ENCODE measurements around the gene CFAP300. TPM values are rescaled to one million over a fixed set of nuclear protein-coding genes. Genes with fewer than 3 reads are reported as not detected.

CFAP300 gene
- not detected in 2 replicates for total RNA-seq

DNA sequence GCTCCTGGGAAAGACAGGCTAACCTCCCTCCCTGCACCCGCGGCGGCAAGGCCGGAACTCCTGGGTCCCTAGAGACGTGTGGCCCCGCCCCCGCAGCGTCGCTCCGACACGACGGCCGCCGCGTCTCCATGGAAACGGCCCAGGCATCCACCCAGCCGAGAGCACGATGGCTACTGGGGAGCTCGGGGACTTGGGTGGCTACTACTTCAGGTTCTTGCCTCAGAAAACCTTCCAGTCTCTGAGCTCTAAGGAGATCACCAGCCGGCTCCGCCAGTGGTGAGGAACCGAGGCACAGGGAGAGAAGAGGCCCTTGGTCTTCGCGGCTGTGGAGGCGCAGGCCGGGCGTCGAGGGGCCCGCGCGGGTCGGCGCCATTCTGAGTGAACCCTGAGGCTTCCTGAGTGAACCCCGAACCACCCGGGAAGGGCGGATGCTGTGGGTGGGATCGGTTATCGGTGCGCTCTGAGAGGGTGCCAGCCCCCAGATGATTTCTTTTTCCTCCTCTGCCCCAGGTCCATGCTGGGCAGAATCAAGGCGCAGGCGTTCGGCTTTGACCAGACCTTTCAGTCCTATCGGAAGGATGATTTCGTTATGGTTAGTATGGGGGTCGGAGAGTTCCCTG lies at the start of gene CFAP300:
Gene CFAP300 (plus strand): TSS at position 133 of the 620 bp plus-strand sequence. CDS start 34 bp downstream, at position 167.
- Mint-ChIP-seq H3K4me3 (peak within 1 kb of the TSS; percentile 70), H3K4me1 (ENCODE audit: low read depth) (no peaks in the 10 kb centered on the region), H3K27ac (no peak within 1 kb of the TSS)

GRCh38 chr11:102001657-102002338 lies 45.4 kb upstream of the CFAP300 start:
- no peak overlapping the region for H3K27ac Mint-ChIP-seq
- peaks cover 7% of the 10 kb centered on the region for H3K4me1 Mint-ChIP-seq (ENCODE audit: low read depth)
- H3K4me3 Mint-ChIP-seq, result no peak overlapping the region
- H3K36me3 Mint-ChIP-seq (ENCODE audit: low read depth), result no peaks in the 10 kb centered on the region
- intact Hi-C loops (cut with micrococcal nuclease), result no loop called here
- no peak for DNase-seq (ENCODE audit: low spot score)
- no peaks in the 10 kb centered on the region for H3K9me3 Mint-ChIP-seq
- H3K27me3 Mint-ChIP-seq (ENCODE audit: insufficient read depth), result peaks cover 1% of the 10 kb centered on the region

More for the DNA sequence above, at the start of gene CFAP300:
- DNase-seq (ENCODE audit: low spot score), result peak; percentile 12
- Mint-ChIP-seq H3K9me3 (no peaks in the 10 kb centered on the region), H3K36me3 (ENCODE audit: low read depth) (no peaks in the 10 kb centered on the region), H3K27me3 (ENCODE audit: insufficient read depth) (peaks cover 35% of the 10 kb centered on the region)
- intact Hi-C loops (cut with micrococcal nuclease), result no loop called here

- Mint-ChIP-seq H3K36me3 (ENCODE audit: low read depth) (no peaks in the 10 kb centered on the region), H3K4me3 (no peak overlapping the region), H3K27ac (no peak overlapping the region), H3K27me3 (ENCODE audit: insufficient read depth) (peaks cover 2% of the 10 kb centered on the region), H3K4me1 (ENCODE audit: low read depth) (peaks cover 7% of the 10 kb centered on the region), H3K9me3 (no peaks in the 10 kb centered on the region)
- DNase-seq (ENCODE audit: low spot score), result no peak
- intact Hi-C loops (cut with micrococcal nuclease), result no loop called here
Observed at GRCh38 chr11:102004220-102004619, 43.0 kb upstream of the CFAP300 start.

DNA sequence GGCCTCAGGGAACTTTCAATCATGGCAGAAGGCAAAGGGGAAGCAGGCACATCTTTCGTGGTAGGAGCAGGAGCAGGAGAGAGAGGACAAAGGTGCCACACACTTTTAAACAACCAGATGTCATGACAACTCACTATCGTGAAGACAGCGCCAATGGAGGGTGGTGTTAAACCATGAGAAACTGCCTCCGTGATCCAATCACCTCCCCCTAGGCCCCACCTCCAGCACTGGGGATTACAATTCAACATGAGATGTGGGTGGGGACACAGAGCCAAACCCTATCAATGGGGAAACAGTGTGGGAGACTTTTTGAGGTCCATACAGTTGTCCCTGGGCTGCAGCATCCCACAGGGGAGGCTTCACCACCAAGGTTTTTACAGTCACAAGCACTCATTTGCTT lies 41.9 kb upstream of the CFAP300 start:
- Mint-ChIP-seq H3K4me1 (ENCODE audit: low read depth) (peaks cover 7% of the 10 kb centered on the region), H3K27ac (no peak overlapping the region), H3K36me3 (ENCODE audit: low read depth) (no peaks in the 10 kb centered on the region), H3K27me3 (ENCODE audit: insufficient read depth) (peaks cover 7% of the 10 kb centered on the region), H3K9me3 (no peaks in the 10 kb centered on the region), H3K4me3 (no peak overlapping the region)
- DNase-seq (ENCODE audit: low spot score), result no peak
- intact Hi-C loops (cut with micrococcal nuclease), result no loop called here

GRCh38 chr11:102006835-102007566 lies 40.2 kb upstream of the CFAP300 start:
- H3K27ac Mint-ChIP-seq, result no peak overlapping the region
- no peaks in the 10 kb centered on the region for H3K36me3 Mint-ChIP-seq (ENCODE audit: low read depth)
- H3K4me3 Mint-ChIP-seq, result no peak overlapping the region
- H3K27me3 Mint-ChIP-seq (ENCODE audit: insufficient read depth), result peaks cover 7% of the 10 kb centered on the region
- peaks cover 7% of the 10 kb centered on the region for H3K4me1 Mint-ChIP-seq (ENCODE audit: low read depth)
- H3K9me3 Mint-ChIP-seq, result no peaks in the 10 kb centered on the region
- no peak for DNase-seq (ENCODE audit: low spot score)
- intact Hi-C loops (cut with micrococcal nuclease), result no loop called here

- Mint-ChIP-seq H3K27ac (no peak overlapping the region), H3K36me3 (ENCODE audit: low read depth) (no peaks in the 10 kb centered on the region), H3K4me3 (no peak overlapping the region), H3K9me3 (no peaks in the 10 kb centered on the region), H3K27me3 (ENCODE audit: insufficient read depth) (peaks cover 7% of the 10 kb centered on the region), H3K4me1 (ENCODE audit: low read depth) (peaks cover 7% of the 10 kb centered on the region)
- DNase-seq (ENCODE audit: low spot score), result no peak
- intact Hi-C loops (cut with micrococcal nuclease), result loop anchor here (1.0 to 2.0 kb wide), 2 partner anchors 93 to 148 kb away; partner anchors contain the start of gene CEP126
Observed at GRCh38 chr11:102007567-102008437, 39.4 kb upstream of the CFAP300 start.

GRCh38 chr11:102010776-102011494 lies 36.3 kb upstream of the CFAP300 start:
- no peak for DNase-seq (ENCODE audit: low spot score)
- Mint-ChIP-seq H3K27me3 (ENCODE audit: insufficient read depth) (peaks cover 7% of the 10 kb centered on the region), H3K9me3 (no peaks in the 10 kb centered on the region), H3K4me1 (ENCODE audit: low read depth) (no peaks in the 10 kb centered on the region), H3K36me3 (ENCODE audit: low read depth) (no peaks in the 10 kb centered on the region), H3K4me3 (no peak overlapping the region), H3K27ac (no peak overlapping the region)
- intact Hi-C loops (cut with micrococcal nuclease), result no loop called here

DNA sequence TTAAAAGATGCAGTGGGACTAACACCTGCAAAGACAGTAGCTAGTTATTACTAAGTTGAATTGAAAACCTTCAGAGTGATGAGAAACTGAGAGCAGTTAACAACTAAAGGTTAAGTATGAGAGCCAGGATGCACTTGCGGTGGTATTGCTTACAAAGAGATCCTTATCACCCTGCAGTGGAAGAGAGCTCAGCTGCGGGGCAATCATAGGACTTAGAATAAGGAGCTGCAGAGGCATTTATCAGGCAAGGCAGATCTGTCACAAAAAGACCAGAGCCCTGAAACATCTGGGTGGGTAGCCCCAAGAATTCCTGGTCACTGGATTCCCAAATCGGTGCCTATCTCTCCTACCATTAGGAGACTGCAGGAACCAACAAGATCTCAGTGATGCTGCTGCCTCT lies 34.3 kb upstream of the CFAP300 start:
- intact Hi-C loops (cut with micrococcal nuclease), result no loop called here
- H3K27me3 Mint-ChIP-seq (ENCODE audit: insufficient read depth), result peaks cover 5% of the 10 kb centered on the region
- no peak overlapping the region for H3K4me3 Mint-ChIP-seq
- H3K27ac Mint-ChIP-seq, result no peak overlapping the region
- DNase-seq (ENCODE audit: low spot score), result no peak
- H3K4me1 Mint-ChIP-seq (ENCODE audit: low read depth), result no peaks in the 10 kb centered on the region
- H3K36me3 Mint-ChIP-seq (ENCODE audit: low read depth), result no peaks in the 10 kb centered on the region
- H3K9me3 Mint-ChIP-seq, result no peaks in the 10 kb centered on the region

GRCh38 chr11:102014756-102015155 lies 32.5 kb upstream of the CFAP300 start:
- intact Hi-C loops (cut with micrococcal nuclease), result no loop called here

DNA sequence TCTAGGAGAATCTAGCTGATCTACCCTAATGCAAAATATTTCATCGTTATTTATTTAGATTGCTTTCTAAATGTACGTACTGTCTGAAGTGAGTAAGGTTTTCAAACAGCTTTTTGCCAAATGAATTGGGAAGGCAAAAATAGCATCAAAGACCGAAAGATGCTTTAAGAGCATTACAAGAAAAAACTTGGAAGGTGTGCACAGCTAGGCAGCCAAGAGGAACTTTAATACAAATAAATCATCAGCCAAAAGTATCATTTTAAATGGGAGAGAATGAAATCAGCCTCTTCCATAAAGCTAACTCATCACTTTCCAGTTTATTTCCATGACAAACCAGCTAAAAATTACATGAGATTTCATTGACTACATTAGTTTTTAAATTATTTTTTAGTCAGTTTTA lies 30.2 kb upstream of the CFAP300 start:
- no peaks in the 10 kb centered on the region for H3K27me3 Mint-ChIP-seq (ENCODE audit: insufficient read depth)
- H3K4me1 Mint-ChIP-seq (ENCODE audit: low read depth), result no peaks in the 10 kb centered on the region
- H3K36me3 Mint-ChIP-seq (ENCODE audit: low read depth), result no peaks in the 10 kb centered on the region
- no peaks in the 10 kb centered on the region for H3K9me3 Mint-ChIP-seq
- no peak for DNase-seq (ENCODE audit: low spot score)
- no peak overlapping the region for H3K27ac Mint-ChIP-seq
- intact Hi-C loops (cut with micrococcal nuclease), result no loop called here
- H3K4me3 Mint-ChIP-seq, result no peak overlapping the region

More at GRCh38 chr11:102014756-102015155, 32.5 kb upstream of the CFAP300 start:
- Mint-ChIP-seq H3K4me3 (no peak overlapping the region), H3K36me3 (ENCODE audit: low read depth) (no peaks in the 10 kb centered on the region), H3K4me1 (ENCODE audit: low read depth) (no peaks in the 10 kb centered on the region), H3K27me3 (ENCODE audit: insufficient read depth) (peaks cover 3% of the 10 kb centered on the region), H3K27ac (no peak overlapping the region), H3K9me3 (no peaks in the 10 kb centered on the region)
- DNase-seq (ENCODE audit: low spot score), result no peak

- Mint-ChIP-seq H3K4me3 (no peak overlapping the region), H3K27me3 (ENCODE audit: insufficient read depth) (no peaks in the 10 kb centered on the region), H3K36me3 (ENCODE audit: low read depth) (no peaks in the 10 kb centered on the region), H3K27ac (no peak overlapping the region), H3K4me1 (ENCODE audit: low read depth) (no peaks in the 10 kb centered on the region), H3K9me3 (no peaks in the 10 kb centered on the region)
- intact Hi-C loops (cut with micrococcal nuclease), result no loop called here
- no peak for DNase-seq (ENCODE audit: low spot score)
Observed at GRCh38 chr11:102026217-102026616, 21.0 kb upstream of the CFAP300 start.

- H3K27ac Mint-ChIP-seq, result no peak overlapping the region
- no peaks in the 10 kb centered on the region for H3K36me3 Mint-ChIP-seq (ENCODE audit: low read depth)
- no peaks in the 10 kb centered on the region for H3K27me3 Mint-ChIP-seq (ENCODE audit: insufficient read depth)
- no peak overlapping the region for H3K4me3 Mint-ChIP-seq
- intact Hi-C loops (cut with micrococcal nuclease), result no loop called here
- no peak for DNase-seq (ENCODE audit: low spot score)
- H3K9me3 Mint-ChIP-seq, result no peaks in the 10 kb centered on the region
- H3K4me1 Mint-ChIP-seq (ENCODE audit: low read depth), result no peaks in the 10 kb centered on the region
Observed at GRCh38 chr11:102026959-102027358, 20.3 kb upstream of the CFAP300 start.
